Smooth muscle cell (in vitro differentiated cells): ENCODE measurements around the gene GRIA2. TPM values are rescaled to one million over a fixed set of nuclear protein-coding genes. Genes with fewer than 3 reads are reported as not detected.

ENCODE experiments used
- DNase-seq: peaks from one replicate; lab custom pipeline; 2025; ENCODE audit not compliant: unreplicated experiment; lab: John Stamatoyannopoulos, UW
- H2AFZ ChIP-seq: fragments of 200-600 bp; sonication (generic); 2 replicates; pipeline ENCODE4 v1.6.0; 2016; ENCODE audit warnings: antibody characterized with exemption, low read depth, mild to moderate bottlenecking
- H3F3A ChIP-seq: fragments of 200-600 bp; sonication (generic); 2 replicates; pipeline ENCODE4 v1.6.0; 2017; ENCODE audit warnings: antibody characterized with exemption, low read depth
- H3K27ac ChIP-seq: fragments of 200-600 bp; sonication (generic); 2 replicates; pipeline ENCODE4 v1.5.1; 2016; ENCODE audit warnings: low read depth, mild to moderate bottlenecking
- H3K27me3 ChIP-seq: fragments of 200-600 bp; sonication (generic); 2 replicates; pipeline ENCODE4 v1.6.1; 2016; ENCODE audit warnings: low read depth, mild to moderate bottlenecking
- H3K36me3 ChIP-seq: fragments of 200-600 bp; sonication (generic); 2 replicates; pipeline ENCODE4 v1.5.1; 2016; ENCODE audit warnings: low read depth
- H3K4me1 ChIP-seq: fragments of 200-600 bp; sonication (generic); 2 replicates; pipeline ENCODE4 v1.5.1; 2016; ENCODE audit warnings: low read depth
- H3K4me2 ChIP-seq: fragments of 200-600 bp; sonication (generic); 2 replicates; pipeline ENCODE4 v1.6.0; 2016; ENCODE audit warnings: mild to moderate bottlenecking
- H3K4me3 ChIP-seq: fragments of 200-600 bp; sonication (generic); 2 replicates; pipeline ENCODE4 v1.5.1; 2016; ENCODE audit warnings: mild to moderate bottlenecking
- H3K79me2 ChIP-seq: fragments of 200-600 bp; sonication (generic); 2 replicates; pipeline ENCODE4 v1.6.0; 2016; ENCODE audit warnings: low read depth, mild to moderate bottlenecking
- H3K9ac ChIP-seq: fragments of 200-600 bp; sonication (generic); 2 replicates; pipeline ENCODE4 v1.6.0; 2016; ENCODE audit warnings: low read depth
- H3K9me3 ChIP-seq: fragments of 200-600 bp; sonication (generic); replicated peaks from 2 replicates; pipeline ENCODE4 v1.5.1; 2016; ENCODE audit warnings: low read depth
- H4K20me1 ChIP-seq: fragments of 200-600 bp; sonication (generic); 2 replicates; pipeline ENCODE4 v1.6.0; 2016; ENCODE audit warnings: low read depth
- WGBS: methylation state at CpG from one replicate; pipeline ENCODE4 v1.1.7; 2016; ENCODE audit warnings: low lambda C conversion rate; 5-methylcytosine and 5-hydroxymethylcytosine counted together
- polyA plus RNA-seq: library from polyadenylated mRNA; unstranded; fragments of >200 nt; fragmentation: Nextera tagmentation; extraction: Ambion mirVana; gene quantifications from 2 replicates; pipeline ENCODE4 v1.2.1, GENCODE V29; 2016
- total RNA-seq: library from RNA; depleted of rRNA; stranded (reverse); fragments of >200 nt; gene quantifications from 2 replicates; pipeline ENCODE4 v1.2.3, GENCODE V29; 2014
- TF ChIP-seq, protein P1 (sequence below): fragments of 200-600 bp; sonication (generic); IDR thresholded peaks from 2 replicates; pipeline ENCODE4 v1.5.1; 2017; ENCODE audit warnings: borderline replicate concordance, mild to moderate bottlenecking, antibody characterized with exemption; ENCODE audit not compliant: insufficient read depth, poor library complexity, severe bottlenecking

Gene GRIA2
- total and polyA plus RNA-seq, 2 experiments from 2014 or later = not detected

- Histone ChIP-seq H2AFZ (no peak overlapping the region), H3F3A (no peaks in the 10 kb centered on the region), H3K27me3 (no peaks in the 10 kb centered on the region), H4K20me1 (no peaks in the 10 kb centered on the region), H3K27ac (no peak overlapping the region), H3K4me1 (no peaks in the 10 kb centered on the region), H3K9ac (no peak overlapping the region), H3K4me2 (no peak overlapping the region), H3K36me3 (no peaks in the 10 kb centered on the region), H3K4me3 (no peak overlapping the region), H3K9me3 (no peaks in the 10 kb centered on the region), H3K79me2 (no peaks in the 10 kb centered on the region)
- 95% methylated on average over 1 of the region's 1 CpG for WGBS
- TF ChIP-seq, protein P1, sequence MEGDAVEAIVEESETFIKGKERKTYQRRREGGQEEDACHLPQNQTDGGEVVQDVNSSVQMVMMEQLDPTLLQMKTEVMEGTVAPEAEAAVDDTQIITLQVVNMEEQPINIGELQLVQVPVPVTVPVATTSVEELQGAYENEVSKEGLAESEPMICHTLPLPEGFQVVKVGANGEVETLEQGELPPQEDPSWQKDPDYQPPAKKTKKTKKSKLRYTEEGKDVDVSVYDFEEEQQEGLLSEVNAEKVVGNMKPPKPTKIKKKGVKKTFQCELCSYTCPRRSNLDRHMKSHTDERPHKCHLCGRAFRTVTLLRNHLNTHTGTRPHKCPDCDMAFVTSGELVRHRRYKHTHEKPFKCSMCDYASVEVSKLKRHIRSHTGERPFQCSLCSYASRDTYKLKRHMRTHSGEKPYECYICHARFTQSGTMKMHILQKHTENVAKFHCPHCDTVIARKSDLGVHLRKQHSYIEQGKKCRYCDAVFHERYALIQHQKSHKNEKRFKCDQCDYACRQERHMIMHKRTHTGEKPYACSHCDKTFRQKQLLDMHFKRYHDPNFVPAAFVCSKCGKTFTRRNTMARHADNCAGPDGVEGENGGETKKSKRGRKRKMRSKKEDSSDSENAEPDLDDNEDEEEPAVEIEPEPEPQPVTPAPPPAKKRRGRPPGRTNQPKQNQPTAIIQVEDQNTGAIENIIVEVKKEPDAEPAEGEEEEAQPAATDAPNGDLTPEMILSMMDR = no peak
- no peak for DNase-seq
Measured at GRCh38 chr4:157358439-157358838, 137.9 kb downstream of the GRIA2 start.

- DNase-seq = no peak
- WGBS = 55% methylated on average over 1 of the region's 1 CpG
- H3K27ac ChIP-seq = no peak overlapping the region
- no peak overlapping the region for H3K4me3 ChIP-seq
- no peaks in the 10 kb centered on the region for H3K27me3 ChIP-seq
- no peaks in the 10 kb centered on the region for H3K36me3 ChIP-seq
- H3K9ac ChIP-seq = no peak overlapping the region
- no peaks in the 10 kb centered on the region for H3K79me2 ChIP-seq
- H4K20me1 ChIP-seq = no peaks in the 10 kb centered on the region
- no peak overlapping the region for H2AFZ ChIP-seq
- no peak overlapping the region for H3K4me2 ChIP-seq
- TF ChIP-seq, protein P1 = no peak
- no peaks in the 10 kb centered on the region for H3K9me3 ChIP-seq
- no peaks in the 10 kb centered on the region for H3K4me1 ChIP-seq
- H3F3A ChIP-seq = no peaks in the 10 kb centered on the region
Measured at GRCh38 chr4:157358851-157359250, 138.3 kb downstream of the GRIA2 start.

GRCh38 chr4:157363360-157363759 is 142.8 kb downstream of the GRIA2 start:
- TF ChIP-seq, protein P1 = no peak
- Histone ChIP-seq H3K36me3 (no peaks in the 10 kb centered on the region), H4K20me1 (no peaks in the 10 kb centered on the region), H3K27me3 (no peaks in the 10 kb centered on the region), H3K9ac (no peak overlapping the region), H3K4me1 (no peaks in the 10 kb centered on the region), H2AFZ (no peak overlapping the region), H3F3A (no peaks in the 10 kb centered on the region), H3K9me3 (no peaks in the 10 kb centered on the region), H3K79me2 (no peaks in the 10 kb centered on the region), H3K4me3 (no peak overlapping the region), H3K27ac (no peak overlapping the region), H3K4me2 (no peak overlapping the region)
- 78% methylated on average over 4 of the region's 4 CpGs for WGBS
- DNase-seq = no peak

DNA sequence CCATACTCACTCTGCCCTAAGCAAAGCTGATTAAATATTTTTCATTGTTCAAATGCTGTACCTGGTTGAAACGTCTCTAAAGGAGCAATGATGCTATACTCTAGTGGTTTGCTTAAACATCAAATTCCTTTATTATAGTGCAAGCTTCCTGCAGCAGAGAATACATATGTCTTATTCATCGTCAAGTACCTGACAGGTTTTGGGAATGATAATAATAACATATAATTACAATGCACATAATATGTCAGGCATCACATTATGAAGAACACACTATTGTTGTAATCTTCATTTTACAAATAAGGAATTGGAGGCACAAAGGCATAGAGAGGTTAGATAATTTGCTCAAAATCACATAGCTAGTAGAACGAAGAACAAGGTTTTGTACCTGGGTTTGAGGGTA is 151.6 kb downstream of the GRIA2 start:
- TF ChIP-seq, protein P1 = no peak

More for the DNA sequence above, 151.6 kb downstream of the GRIA2 start:
- DNase-seq = no peak
- no peak overlapping the region for H3K4me3 ChIP-seq
- no peaks in the 10 kb centered on the region for H4K20me1 ChIP-seq
- no peak overlapping the region for H3K27ac ChIP-seq
- H3K36me3 ChIP-seq = no peaks in the 10 kb centered on the region
- H3K27me3 ChIP-seq = no peaks in the 10 kb centered on the region
- H3K4me2 ChIP-seq = no peak overlapping the region
- H3K9ac ChIP-seq = no peak overlapping the region
- no peaks in the 10 kb centered on the region for H3K9me3 ChIP-seq
- no peaks in the 10 kb centered on the region for H3K79me2 ChIP-seq
- H3K4me1 ChIP-seq = no peaks in the 10 kb centered on the region
- H3F3A ChIP-seq = no peaks in the 10 kb centered on the region
- WGBS = 85% methylated on average over 3 of the region's 3 CpGs
- no peak overlapping the region for H2AFZ ChIP-seq
